ENCODE results near the gene GYPC. TPM values are rescaled to one million over a fixed set of nuclear protein-coding genes. Genes with fewer than 3 reads are reported as not detected.
"Not testable (repeated sequence)": the region's sequence is repeated elsewhere in the genome, so short reads cannot be mapped to it uniquely, and the experiment has no call there.

GYPC gene
- total RNA-seq, 2 experiments from 2014 or later = 143 to 187 TPM

GRCh38 chr2:126639276-126639675 is 16.7 kb upstream of the GYPC start:
- no peak for DNase-seq
- Mint-ChIP-seq H3K36me3 (ENCODE audit: low read depth) (no peaks in the 10 kb centered on the region), H3K4me1 (no peaks in the 10 kb centered on the region), H3K4me3 (no peak overlapping the region), H3K9me3 (ENCODE audit: low read depth) (no peaks in the 10 kb centered on the region), H3K27me3 (no peaks in the 10 kb centered on the region), H3K27ac (no peak overlapping the region)
- intact Hi-C loops (cut with DNase I, micrococcal nuclease) = loop anchor here (10.0 kb wide), 2 partner anchors 114 to 394 kb away; no protein-coding TSS in a partner anchor
- ChIA-PET POLR2A (no interaction called here), CTCF (no interaction called here)
- no peak for ATAC-seq

- H3K27ac Mint-ChIP-seq; H3K4me1 Mint-ChIP-seq; ATAC-seq; DNase-seq; H3K4me3 Mint-ChIP-seq; intact Hi-C loops (cut with DNase I, micrococcal nuclease); H3K27me3 Mint-ChIP-seq; H3K36me3 Mint-ChIP-seq (ENCODE audit: low read depth); POLR2A ChIA-PET; H3K9me3 Mint-ChIP-seq (ENCODE audit: low read depth): not testable (repeated sequence)
- CTCF ChIA-PET = interaction anchor here (0.8 to 1.3 kb wide), 2 partner anchors 9 to 113 kb away, joined by 4 to 5 read pairs; no protein-coding TSS in a partner anchor
Observed at GRCh38 chr2:126641294-126641693, 14.7 kb upstream of the GYPC start.

GRCh38 chr2:126642031-126642430 is 13.9 kb upstream of the GYPC start:
- Mint-ChIP-seq H3K27me3 (no peaks in the 10 kb centered on the region), H3K27ac (no peak overlapping the region), H3K9me3 (ENCODE audit: low read depth) (no peaks in the 10 kb centered on the region), H3K36me3 (ENCODE audit: low read depth) (no peaks in the 10 kb centered on the region), H3K4me3 (no peak overlapping the region), H3K4me1 (no peaks in the 10 kb centered on the region)
- ChIA-PET CTCF (interaction anchor here (1.5 kb wide), 1 partner anchor 10 kb away, joined by 3 read pairs; no protein-coding TSS in a partner anchor), POLR2A (interaction anchor here (0.6 kb wide), 1 partner anchor 13 kb away, joined by 3 read pairs; no protein-coding TSS in a partner anchor)
- DNase-seq (no peak), ATAC-seq (no peak)
- intact Hi-C loops (cut with DNase I, micrococcal nuclease) = no loop called here

- H3K27me3 Mint-ChIP-seq = no peaks in the 10 kb centered on the region
- intact Hi-C loops (cut with DNase I, micrococcal nuclease) = no loop called here
- ATAC-seq (no peak), DNase-seq (no peak)
- H3K9me3 Mint-ChIP-seq (ENCODE audit: low read depth) = no peaks in the 10 kb centered on the region
- no peaks in the 10 kb centered on the region for H3K36me3 Mint-ChIP-seq (ENCODE audit: low read depth)
- no peak overlapping the region for H3K27ac Mint-ChIP-seq
- H3K4me1 Mint-ChIP-seq = no peaks in the 10 kb centered on the region
- ChIA-PET POLR2A (interaction anchor here (0.6 kb wide), 1 partner anchor 102 kb away, joined by 3 read pairs; no protein-coding TSS in a partner anchor), CTCF (interaction anchor here (1.0 to 1.5 kb wide), 2 partner anchors 8 to 11 kb away, joined by 3 to 5 read pairs; no protein-coding TSS in a partner anchor)
- H3K4me3 Mint-ChIP-seq = no peak overlapping the region
Observed at GRCh38 chr2:126643431-126643830, 12.5 kb upstream of the GYPC start.

GRCh38 chr2:126643972-126644371 is 12.0 kb upstream of the GYPC start:
- no peak overlapping the region for H3K27ac Mint-ChIP-seq
- no peak for ATAC-seq
- DNase-seq = no peak
- POLR2A ChIA-PET = interaction anchor here (0.6 kb wide), 1 partner anchor 103 kb away, joined by 3 read pairs; no protein-coding TSS in a partner anchor
- intact Hi-C loops (cut with DNase I, micrococcal nuclease) = no loop called here
- no peak overlapping the region for H3K4me3 Mint-ChIP-seq
- CTCF ChIA-PET = interaction anchor here (1.0 kb wide), 1 partner anchor 9 kb away, joined by 5 read pairs; no protein-coding TSS in a partner anchor
- no peaks in the 10 kb centered on the region for H3K4me1 Mint-ChIP-seq
- no peaks in the 10 kb centered on the region for H3K27me3 Mint-ChIP-seq
- H3K36me3 Mint-ChIP-seq (ENCODE audit: low read depth) = no peaks in the 10 kb centered on the region
- H3K9me3 Mint-ChIP-seq (ENCODE audit: low read depth) = no peaks in the 10 kb centered on the region

- POLR2A ChIA-PET = no interaction called here
- H3K27ac Mint-ChIP-seq = no peak overlapping the region
- H3K4me1 Mint-ChIP-seq = no peaks in the 10 kb centered on the region
- no peak overlapping the region for H3K4me3 Mint-ChIP-seq
- CTCF ChIA-PET = no interaction called here
- H3K27me3 Mint-ChIP-seq = no peaks in the 10 kb centered on the region
- no peak for ATAC-seq
- H3K36me3 Mint-ChIP-seq (ENCODE audit: low read depth) = no peaks in the 10 kb centered on the region
- no peaks in the 10 kb centered on the region for H3K9me3 Mint-ChIP-seq (ENCODE audit: low read depth)
- DNase-seq = no peak
- intact Hi-C loops (cut with DNase I, micrococcal nuclease) = no loop called here
Observed at GRCh38 chr2:126644630-126645191, 11.2 kb upstream of the GYPC start.

GRCh38 chr2:126645211-126645618 is 10.7 kb upstream of the GYPC start:
- no peaks in the 10 kb centered on the region for H3K27me3 Mint-ChIP-seq
- no peaks in the 10 kb centered on the region for H3K9me3 Mint-ChIP-seq (ENCODE audit: low read depth)
- no peak overlapping the region for H3K4me3 Mint-ChIP-seq
- no peak overlapping the region for H3K27ac Mint-ChIP-seq
- ChIA-PET CTCF (no interaction called here), POLR2A (no interaction called here)
- intact Hi-C loops (cut with DNase I, micrococcal nuclease) = no loop called here
- ATAC-seq (no peak), DNase-seq (no peak)
- H3K4me1 Mint-ChIP-seq = no peaks in the 10 kb centered on the region
- no peaks in the 10 kb centered on the region for H3K36me3 Mint-ChIP-seq (ENCODE audit: low read depth)

GRCh38 chr2:126646026-126646425 is 9.9 kb upstream of the GYPC start:
- DNase-seq (no peak), ATAC-seq (no peak)
- CTCF ChIA-PET = no interaction called here
- Mint-ChIP-seq H3K9me3 (ENCODE audit: low read depth) (peaks cover 5% of the 10 kb centered on the region), H3K4me1 (no peaks in the 10 kb centered on the region), H3K4me3 (no peak overlapping the region), H3K36me3 (ENCODE audit: low read depth) (no peaks in the 10 kb centered on the region), H3K27ac (no peak overlapping the region), H3K27me3 (no peaks in the 10 kb centered on the region)
- intact Hi-C loops (cut with DNase I, micrococcal nuclease) = no loop called here
- POLR2A ChIA-PET = no interaction called here

GRCh38 chr2:126647714-126648344 is 8.1 kb upstream of the GYPC start:
- H3K4me1 Mint-ChIP-seq; DNase-seq; intact Hi-C loops (cut with DNase I, micrococcal nuclease); H3K4me3 Mint-ChIP-seq; H3K36me3 Mint-ChIP-seq (ENCODE audit: low read depth); H3K9me3 Mint-ChIP-seq (ENCODE audit: low read depth); POLR2A ChIA-PET; H3K27me3 Mint-ChIP-seq; H3K27ac Mint-ChIP-seq; ATAC-seq: not testable (repeated sequence)
- CTCF ChIA-PET = interaction anchor here (0.6 kb wide), 1 partner anchor 366 kb away, joined by 3 read pairs; no protein-coding TSS in a partner anchor

- CTCF ChIA-PET; H3K27ac Mint-ChIP-seq; POLR2A ChIA-PET; intact Hi-C loops (cut with DNase I, micrococcal nuclease); H3K9me3 Mint-ChIP-seq (ENCODE audit: low read depth); H3K36me3 Mint-ChIP-seq (ENCODE audit: low read depth); H3K4me3 Mint-ChIP-seq; H3K4me1 Mint-ChIP-seq; ATAC-seq; DNase-seq; H3K27me3 Mint-ChIP-seq: not testable (repeated sequence)
Observed at GRCh38 chr2:126648345-126648786, 7.6 kb upstream of the GYPC start.

- H3K27ac Mint-ChIP-seq = no peak overlapping the region
- H3K4me3 Mint-ChIP-seq = no peak overlapping the region
- H3K9me3 Mint-ChIP-seq (ENCODE audit: low read depth) = peaks cover 5% of the 10 kb centered on the region
- ChIA-PET CTCF (no interaction called here), POLR2A (no interaction called here)
- no peaks in the 10 kb centered on the region for H3K36me3 Mint-ChIP-seq (ENCODE audit: low read depth)
- ATAC-seq = no peak
- DNase-seq = no peak
- intact Hi-C loops (cut with DNase I, micrococcal nuclease) = no loop called here
- H3K27me3 Mint-ChIP-seq = no peaks in the 10 kb centered on the region
- peaks cover 2% of the 10 kb centered on the region for H3K4me1 Mint-ChIP-seq
Observed at GRCh38 chr2:126649101-126649500, 6.9 kb upstream of the GYPC start.

GRCh38 chr2:126650994-126651393 is 5.0 kb upstream of the GYPC start:
- ChIA-PET CTCF (interaction anchor here (1.0 kb wide), 1 partner anchor 385 kb away, joined by 3 read pairs; no protein-coding TSS in a partner anchor), POLR2A (no interaction called here)
- H3K36me3 Mint-ChIP-seq (ENCODE audit: low read depth) = peaks cover 1% of the 10 kb centered on the region
- no peak overlapping the region for H3K27ac Mint-ChIP-seq
- H3K4me3 Mint-ChIP-seq = no peak overlapping the region
- H3K27me3 Mint-ChIP-seq = no peaks in the 10 kb centered on the region
- peaks cover 5% of the 10 kb centered on the region for H3K9me3 Mint-ChIP-seq (ENCODE audit: low read depth)
- peaks cover 12% of the 10 kb centered on the region for H3K4me1 Mint-ChIP-seq
- intact Hi-C loops (cut with DNase I, micrococcal nuclease) = loop anchor here in 1 of 2 experiments (10.0 kb wide), 2 partner anchors 734 to 1374 kb away; partner anchors contain the start of genes MAP3K2 and SAP130
- DNase-seq (no peak), ATAC-seq (no peak)

Measured in activated CD4-positive, alpha-beta T cell treated with anti-CD3 and anti-CD28 coated beads for 36 hours (primary cell).